NK-92 treated with Interleukin-12 subunit alpha and Interleukin-12 subunit beta, amount 100 ng/mL, for 24 hours (cell line): Measurements from ENCODE around the gene ALPP.
"Not testable (repeated sequence)": the region's sequence is repeated elsewhere in the genome, so short reads cannot be mapped to it uniquely, and the experiment has no call there.

Experiments used
- DNase-seq: peaks from one replicate; lab custom pipeline; 2025; lab: John Stamatoyannopoulos, UW

ALPP gene

DNA sequence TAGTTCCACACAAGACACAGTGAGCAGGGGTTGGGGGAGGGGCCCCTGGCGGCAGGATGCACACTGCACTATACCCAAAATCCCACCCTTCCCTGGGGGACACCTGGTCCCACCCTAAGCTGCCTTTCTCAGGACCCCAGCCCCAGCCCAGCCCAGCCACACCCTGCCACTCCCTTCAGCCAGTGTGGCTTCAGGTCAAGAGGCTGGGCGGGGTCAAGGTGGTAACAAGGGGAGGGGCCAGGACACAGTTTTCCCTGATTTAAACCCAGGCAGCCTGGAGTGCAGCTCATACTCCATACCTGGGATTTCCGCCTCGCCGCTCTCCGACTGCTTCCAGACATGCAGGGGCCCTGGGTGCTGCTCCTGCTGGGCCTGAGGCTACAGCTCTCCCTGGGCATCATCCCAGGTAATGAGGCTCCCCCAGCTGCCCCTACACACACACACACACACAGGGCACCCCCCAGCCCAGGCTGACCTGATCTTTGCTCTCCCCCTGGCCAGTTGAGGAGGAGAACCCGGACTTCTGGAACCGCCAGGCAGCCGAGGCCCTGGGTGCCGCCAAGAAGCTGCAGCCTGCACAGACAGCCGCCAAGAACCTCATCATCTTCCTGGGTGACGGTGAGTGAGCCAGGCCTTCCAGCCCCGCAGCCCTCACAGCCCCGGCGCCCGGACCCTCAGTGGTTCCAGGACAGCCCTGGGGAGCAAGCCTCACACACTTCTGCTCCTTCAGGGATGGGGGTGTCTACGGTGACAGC is 28.2 kb downstream of the ALPP start, which contains the start of gene ALPG:
TSS of gene ALPG (plus strand) at position 289 of the 755 bp plus-strand sequence. CDS start at position 340, 51 bp downstream.
- no peak for DNase-seq

DNA sequence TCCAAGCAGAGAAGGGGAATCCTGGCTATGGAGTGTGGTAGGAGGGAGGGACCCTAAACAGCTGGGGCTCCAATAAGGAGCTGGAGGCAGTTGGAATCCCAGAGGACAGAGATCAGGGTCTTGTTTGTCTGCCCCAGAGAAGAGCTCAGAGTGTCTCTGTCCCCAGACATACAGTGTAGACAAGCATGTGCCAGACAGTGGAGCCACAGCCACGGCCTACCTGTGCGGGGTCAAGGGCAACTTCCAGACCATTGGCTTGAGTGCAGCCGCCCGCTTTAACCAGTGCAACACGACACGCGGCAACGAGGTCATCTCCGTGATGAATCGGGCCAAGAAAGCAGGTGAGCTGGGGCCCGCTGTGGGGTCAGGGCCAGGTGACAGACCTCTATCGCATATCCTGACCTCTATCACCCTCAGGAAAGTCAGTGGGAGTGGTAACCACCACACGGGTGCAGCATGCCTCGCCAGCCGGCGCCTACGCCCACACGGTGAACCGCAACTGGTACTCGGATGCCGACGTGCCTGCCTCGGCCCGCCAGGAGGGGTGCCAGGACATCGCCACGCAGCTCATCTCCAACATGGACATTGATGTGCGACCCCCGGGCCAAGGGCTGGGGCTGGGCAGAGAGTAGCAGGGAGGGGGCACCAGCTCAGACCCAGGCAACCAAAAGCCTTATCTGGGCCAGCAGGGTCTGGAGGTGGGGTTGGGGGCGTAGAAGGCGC is 29.0 kb downstream of the ALPP start:
- not testable (repeated sequence) for DNase-seq

DNA sequence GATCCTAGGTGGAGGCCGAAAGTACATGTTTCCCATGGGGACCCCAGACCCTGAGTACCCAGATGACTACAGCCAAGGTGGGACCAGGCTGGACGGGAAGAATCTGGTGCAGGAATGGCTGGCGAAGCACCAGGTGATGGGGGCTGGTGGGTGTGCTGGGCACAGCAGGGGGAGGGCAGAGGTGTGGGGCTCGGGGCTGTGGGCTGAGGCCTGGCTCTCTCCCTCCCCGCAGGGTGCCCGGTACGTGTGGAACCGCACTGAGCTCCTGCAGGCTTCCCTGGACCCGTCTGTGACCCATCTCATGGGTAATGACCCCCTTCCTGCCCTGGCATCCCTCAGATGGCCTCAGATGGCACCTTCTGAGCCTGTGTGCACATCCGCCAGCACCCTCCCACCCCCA is 29.7 kb downstream of the ALPP start:
- not testable (repeated sequence) for DNase-seq

DNA sequence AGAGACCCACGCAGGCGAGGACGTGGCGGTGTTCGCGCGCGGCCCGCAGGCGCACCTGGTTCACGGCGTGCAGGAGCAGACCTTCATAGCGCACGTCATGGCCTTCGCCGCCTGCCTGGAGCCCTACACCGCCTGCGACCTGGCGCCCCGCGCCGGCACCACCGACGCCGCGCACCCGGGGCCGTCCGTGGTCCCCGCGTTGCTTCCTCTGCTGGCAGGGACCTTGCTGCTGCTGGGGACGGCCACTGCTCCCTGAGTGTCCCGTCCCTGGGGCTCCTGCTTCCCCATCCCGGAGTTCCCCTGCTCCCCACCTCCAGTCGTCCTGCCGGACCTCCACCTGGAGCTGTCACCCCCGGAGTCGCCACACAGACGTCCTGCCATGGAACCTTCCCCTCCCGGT is 31.1 kb downstream of the ALPP start:
- DNase-seq, result not testable (repeated sequence)

DNA sequence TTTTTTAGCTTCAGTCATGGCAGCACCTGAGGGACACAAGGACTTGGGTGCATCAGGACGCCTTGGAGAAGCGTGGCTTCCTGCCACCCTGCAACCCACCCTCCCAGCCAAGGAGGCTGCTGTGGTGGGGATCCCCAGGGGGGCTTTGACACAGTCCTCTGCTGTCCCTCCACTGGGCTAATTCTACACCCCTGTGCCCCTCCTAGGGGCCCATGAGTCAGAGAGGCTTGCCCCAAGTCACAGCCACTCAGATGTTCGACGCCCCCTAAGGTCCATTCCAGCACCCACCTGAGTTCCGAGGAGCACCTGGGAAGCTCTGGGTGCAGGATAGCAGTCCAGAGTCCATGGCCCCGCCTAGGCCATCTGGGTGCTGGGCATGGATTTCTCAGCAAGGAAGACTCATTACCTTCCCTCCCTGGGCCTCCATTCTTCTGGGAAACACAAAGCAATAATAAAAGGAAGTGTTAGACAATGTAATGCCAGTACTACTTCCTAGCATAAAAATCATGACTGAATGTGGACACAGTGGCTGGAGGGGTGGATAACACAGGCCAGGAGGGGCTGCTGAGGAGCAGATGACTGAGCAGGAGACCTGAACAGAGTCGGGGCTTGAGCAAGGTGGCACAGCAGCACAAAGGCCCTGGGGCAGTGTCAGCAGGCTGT is 31.8 kb downstream of the ALPP start:
- no peak for DNase-seq

DNA sequence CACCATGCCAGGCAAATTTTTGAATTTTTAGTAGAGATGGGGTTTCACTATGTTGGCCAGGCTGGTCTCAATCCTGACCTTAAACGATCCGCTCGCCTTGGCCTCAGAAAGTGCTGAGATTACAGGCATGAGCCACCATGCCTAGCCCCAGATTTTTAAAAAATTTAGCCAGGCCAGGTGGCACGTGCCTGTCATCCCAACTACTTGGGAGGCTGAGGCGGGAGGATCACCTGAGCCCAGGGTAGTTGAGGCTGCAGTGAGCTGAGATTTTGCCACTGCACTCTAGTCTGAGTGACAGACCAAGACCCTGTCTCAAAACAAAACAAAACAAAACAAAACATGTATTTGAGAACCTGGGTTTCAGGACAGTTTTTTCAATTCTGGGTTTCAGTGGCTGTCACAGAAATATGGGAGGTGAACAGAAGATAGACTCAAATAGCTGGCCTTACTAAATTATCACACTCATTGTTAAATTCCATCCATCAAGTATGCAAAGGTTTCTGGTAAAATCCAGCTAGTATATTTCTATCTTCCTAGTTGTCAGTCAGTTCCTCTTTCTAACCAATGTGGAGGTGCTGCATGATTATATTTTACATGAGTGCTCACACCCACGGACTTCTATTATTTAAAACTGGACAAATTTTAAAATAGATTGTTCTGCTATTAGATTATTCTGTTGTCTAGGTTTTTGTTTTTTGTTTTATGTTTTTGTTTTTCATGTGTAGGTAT is 33.5 kb downstream of the ALPP start:
- no peak for DNase-seq

DNA sequence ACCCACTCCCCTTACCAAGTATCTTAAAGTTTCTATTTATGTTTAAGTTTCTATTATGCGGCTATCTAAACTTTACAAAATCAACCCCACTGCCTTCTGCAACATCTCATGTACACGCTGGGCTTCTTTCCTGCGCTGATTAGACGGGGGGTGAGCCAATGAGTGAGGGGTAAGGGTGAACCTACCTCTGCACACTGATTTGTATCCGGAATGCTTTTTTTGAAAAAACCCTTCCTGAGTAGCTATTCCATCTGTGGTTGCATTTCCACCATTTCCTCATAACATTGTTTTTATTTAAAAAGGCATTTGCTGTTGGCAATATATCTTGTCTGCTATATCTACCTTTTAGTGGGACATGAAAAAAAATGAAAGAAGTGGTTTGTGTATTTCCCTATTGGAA is 34.4 kb downstream of the ALPP start:
- DNase-seq, result no peak

DNA sequence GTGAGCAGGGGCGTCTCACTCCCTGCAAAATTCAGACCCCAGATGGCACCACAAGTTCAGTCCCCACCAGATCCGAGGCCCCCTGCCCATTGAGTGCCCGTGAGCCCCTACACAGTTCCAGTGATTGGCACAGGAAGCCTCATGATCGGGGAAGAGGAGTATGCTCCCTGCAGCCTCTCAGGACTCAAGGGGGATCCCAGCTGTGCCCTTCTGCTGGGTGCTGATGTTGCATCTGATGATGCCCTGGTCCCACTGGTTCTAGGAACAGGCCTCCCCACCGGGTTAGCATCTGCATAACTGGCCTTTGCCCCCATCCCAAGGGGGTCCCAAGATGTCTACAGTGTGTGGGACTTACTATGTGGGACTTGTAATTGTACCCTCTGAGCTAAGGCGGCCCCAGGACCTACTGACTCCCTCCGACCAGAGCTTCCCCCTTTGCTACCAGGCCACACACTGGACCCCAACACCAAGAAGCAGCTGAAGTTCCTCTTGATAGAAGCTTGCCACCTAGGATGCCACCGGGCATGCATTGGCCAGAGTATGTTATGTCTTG is 36.7 kb downstream of the ALPP start:
- no peak for DNase-seq

DNA sequence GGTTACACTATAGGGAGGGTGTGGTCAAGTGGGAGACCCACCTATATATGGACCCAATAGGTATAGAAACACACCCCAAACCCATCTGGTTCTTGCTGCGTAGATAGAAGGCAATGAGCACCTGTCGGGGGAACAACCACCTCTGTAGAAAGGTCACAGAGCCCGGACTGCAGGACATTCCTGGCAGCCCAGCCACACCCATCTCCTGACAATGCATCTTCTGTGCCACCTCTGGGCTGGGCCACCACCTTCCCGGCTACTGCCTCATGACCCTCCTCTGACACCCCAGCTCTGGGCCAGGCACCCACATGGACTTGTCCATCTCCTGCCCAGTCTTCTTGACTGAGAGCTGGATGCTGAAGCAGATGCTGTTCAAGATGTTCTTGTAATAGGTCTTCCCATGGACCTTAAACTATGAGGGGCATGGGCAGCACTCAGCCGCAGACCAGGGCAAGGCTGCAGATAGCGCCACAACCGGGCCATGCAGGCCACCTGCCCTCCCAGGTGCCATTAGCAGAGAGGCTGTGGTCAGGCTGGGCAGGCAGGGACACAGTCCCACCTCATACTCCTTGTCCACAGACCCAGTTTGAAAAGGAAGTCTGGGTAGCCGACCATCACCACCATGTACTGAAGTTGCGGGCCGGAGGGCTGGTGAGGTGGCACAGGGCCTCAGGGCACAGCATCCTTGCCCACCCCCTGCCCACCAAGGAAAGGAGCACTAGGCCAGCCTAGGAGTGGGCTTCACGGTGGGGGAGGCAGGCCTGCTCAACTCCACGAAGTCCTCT is 37.4 kb downstream of the ALPP start:
- DNase-seq, result no peak

DNA sequence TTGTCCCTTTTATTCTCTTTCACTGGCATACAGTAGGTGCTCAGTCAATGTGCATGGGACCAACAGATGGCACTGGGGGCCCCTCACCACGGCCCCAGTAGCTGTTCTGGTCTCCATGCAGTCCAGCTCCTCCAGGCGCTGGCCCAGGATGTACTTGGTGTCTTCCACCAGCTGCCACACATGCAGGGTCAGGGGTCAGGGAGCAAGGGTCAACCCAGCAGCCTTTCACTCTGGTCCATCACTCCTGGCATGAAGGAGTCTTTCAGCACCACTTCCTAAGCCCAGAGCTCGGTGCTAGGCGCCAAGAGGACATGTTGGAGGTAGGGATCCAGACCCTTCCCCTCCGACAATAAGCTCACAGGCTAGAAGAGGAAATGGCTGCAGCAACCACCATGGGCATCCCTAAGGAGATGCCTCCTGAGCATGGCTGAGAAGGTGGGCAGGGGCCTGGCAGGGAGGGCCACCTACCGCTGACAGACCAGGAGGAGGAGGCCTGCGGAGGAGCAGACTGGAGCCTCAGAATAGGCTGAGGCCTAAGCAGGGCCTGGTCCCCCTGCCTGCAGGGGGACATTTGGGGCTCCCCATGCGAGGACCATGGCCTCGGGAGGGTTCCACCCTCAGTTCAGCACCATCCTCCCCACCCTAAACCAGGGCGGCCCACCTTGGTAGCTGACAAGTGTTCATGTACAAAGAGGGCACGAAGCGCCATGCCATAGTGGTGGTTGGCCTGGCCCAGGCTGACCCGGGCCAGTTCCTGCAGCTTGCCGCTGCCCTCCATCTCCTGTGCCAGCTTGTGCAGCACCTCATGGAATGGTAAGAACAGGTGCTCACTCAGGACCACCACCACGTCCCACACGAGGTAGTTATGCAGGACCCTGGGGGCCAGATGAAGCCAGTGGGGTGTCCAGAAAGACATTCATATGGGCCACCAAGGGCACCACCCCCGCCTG is 38.2 kb downstream of the ALPP start:
- no peak for DNase-seq

DNA sequence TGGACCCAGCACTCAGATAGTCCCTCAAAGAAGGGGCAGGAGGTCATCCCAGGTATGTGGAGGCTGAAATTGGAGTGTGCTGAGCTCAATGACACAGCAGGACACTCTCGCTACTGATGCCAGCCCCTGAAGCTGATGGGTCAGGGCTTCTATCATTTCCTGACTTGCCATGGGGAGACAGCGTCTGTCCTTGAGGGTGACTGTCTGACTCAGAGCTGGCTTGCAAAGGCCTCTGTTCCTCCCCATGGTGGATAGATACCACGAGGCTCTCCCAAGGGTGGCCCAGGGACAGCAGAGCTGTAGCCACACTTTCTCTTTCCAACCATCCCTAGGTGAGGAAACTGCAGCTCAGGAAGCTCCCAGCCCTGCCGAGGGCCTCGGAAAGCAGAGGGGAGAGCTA is 38.9 kb downstream of the ALPP start:
- DNase-seq, result no peak

DNA sequence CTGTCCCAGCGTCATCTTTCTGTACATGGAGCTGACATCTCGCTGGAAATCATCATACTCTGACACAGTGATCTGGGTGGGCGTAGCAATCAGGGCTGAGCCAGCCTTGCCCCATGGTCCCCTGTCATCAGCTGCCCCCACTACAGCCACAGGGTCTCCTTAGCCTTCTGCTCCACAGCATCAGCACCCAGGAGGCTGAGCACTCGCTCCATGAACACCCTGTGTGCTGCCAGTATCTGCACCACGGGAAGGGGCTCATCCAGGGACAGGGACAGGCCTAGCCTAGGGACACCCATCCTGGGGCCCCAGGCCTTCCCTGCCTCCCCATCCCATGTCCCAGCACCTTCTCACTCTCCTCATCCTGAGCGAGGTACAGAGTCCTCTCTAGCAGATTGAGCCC is 39.5 kb downstream of the ALPP start:
- no peak for DNase-seq

DNA sequence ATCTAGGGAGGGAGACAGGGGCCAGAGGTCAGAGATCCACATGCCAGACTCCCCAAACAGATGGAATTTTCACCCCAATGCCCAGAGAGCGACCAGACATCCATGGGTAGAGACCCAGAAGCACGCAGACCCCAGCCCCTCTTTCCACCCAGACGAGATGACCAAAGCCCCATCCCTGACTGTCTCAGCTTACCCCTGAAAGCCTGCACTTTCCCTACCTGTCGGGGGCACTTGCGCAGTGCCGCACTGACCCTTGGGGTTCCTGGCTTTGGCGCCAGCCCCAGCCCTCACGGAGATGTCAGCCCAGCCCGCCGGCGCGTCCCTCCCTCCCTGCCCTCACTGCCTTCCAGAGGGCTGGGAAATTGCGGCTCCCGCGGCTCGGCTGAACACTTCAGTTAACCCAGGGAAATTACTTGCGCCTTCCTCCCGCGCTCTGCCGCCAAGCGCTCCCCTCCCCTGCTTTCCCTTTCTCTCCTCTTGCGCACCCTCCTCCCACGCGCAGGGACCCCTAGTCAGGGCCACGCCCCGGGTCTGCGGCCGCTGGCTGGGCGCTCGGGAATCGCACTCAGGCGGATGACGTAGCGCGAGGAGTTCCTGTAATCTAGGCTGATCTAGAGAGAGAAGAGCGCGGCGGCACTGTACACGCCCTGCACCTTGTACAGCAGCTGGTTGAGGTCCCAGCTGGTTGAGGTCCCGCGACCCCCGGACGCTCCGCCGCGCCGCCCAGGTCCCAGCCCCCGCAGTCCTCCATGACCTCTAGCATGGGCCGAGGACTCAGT is 40.1 kb downstream of the ALPP start:
- no peak for DNase-seq

DNA sequence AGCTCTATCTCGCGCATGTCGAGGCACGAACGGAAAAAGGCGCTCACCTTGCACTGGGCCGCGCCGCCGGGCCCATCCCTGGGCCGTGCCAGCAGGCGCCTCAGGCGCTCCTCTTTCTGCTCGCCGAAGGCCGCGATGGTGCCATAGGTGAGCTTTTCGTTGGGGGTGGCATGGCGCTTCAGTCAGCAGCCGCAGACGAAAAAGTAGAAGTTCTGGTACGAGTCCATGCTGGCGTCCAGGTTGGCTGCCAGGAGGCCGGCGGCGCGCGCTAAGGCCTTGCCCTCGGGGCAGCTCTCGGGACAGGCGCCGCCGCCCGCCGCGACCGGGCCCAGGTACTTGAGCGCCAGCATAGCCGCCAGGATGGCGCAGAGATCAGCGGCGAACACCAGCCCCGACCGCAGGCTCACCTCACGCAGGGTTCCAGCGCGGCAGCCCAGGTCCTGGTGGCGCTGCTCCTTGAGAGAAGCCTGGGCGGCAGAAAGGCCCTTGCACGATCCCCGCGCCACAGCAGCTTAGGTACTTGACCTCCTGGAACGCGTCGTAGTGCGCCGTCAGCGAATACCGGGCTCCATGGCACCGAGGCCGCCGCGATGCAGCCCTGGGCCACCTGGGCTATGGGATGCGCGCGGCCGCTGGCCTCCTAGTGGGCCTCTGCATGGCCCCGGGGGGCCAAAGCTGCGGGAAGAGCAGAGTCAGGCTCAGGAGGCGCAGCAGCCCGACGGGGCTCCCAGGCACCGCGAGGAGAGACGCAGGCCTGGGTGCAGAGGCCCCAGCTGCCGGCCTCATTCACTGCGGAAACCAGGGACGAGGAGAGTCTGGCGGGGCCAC is 40.9 kb downstream of the ALPP start:
- DNase-seq, result no peak

DNA sequence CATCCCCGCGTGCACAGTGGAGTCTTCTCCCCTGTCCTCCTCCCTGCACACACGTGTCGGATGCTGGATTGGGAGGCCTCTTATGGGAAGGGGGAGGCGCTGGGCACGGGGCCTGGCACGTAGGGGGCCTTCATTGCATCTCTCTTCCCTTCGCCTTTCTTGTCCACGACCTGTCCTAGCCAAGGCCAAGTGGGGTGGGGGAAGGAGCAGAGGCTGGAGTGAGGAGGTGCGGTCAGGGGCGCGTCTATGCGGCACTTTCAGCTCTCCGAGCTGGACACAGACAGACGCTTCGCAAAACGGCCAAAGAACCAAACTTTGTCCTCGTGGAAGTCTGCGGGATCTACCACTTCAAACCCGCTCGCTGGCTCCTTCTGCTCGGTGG is 41.5 kb downstream of the ALPP start:
- no peak for DNase-seq

DNA sequence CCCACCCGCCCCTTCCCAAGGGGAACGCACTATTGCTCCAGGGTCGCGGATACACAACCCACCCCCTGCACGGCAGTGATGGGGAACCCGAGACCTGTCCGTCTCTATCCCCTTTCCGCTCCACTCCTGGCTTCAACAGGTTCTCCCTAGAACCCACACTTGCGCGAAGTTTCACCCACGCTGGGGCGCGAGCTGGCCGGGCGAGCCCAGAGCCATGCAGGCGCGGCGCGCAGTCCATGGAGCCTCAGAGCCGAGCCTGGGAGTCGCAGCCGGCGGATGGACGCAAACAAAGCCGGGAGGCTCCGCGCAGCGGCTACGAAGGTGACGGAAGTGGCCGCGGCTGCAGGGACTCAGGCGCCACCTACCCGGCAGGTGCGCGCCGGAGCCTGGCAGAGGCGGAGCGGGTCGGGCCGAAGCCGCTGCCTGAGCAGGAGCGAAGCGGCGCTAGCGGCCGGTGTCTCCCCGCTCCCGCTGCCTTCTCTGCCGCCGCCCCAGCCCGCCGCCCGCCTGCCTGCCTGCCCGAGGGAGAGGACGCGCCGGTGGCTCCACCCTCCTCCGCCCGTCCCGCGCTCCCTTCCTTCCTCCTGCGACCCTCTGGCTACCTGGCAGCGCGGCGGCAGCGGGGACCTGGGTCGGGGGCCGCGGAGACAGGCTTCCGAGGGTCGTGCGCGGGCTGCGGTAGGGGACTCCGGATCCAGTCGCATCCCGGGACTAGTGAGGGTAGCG is 42.1 kb downstream of the ALPP start:
- DNase-seq, result no peak

DNA sequence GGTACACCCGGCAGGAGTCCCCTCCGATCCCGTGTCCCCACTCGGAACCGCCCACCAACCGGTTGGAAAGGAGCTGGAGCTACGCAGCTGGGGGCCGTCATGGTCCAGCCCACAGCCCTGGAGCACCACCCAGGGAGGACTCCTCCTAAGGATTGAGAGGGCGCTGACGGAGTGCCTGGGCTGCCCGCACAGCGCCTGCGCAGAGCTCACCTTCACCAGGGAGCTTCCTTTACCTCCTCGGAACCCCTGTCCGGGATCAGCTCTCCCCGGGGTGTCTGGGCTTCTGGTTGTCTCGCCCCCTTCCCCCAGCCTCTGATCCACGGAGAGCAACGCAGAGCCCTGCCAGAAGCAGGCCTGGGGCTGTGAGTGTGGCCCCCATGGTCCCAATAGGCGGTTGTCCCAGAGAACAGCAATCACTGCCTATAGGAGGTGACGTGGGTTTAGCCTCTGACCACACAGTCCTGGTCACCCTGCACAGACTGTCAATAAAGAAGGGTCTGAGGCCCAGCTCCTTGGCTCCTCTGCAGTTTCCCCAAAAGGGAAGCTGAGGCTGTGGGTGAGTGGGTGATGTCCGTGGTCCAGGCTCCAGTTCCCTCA is 42.7 kb downstream of the ALPP start:
- no peak for DNase-seq
